AG09309 (cell line): ENCODE results near the gene IQUB.
"Not testable (repeated sequence)": the region's sequence is repeated elsewhere in the genome, so short reads cannot be mapped to it uniquely, and the experiment has no call there.

ENCODE experiments used
- DNase-seq: peaks from one replicate; pipeline ENCODE4 v3.0.0-alpha.2; 2010; ENCODE audit warnings: low read depth
- H3K4me3 ChIP-seq: 2 replicates; pipeline ENCODE4 v1.5.1; 2011; ENCODE audit warnings: mild to moderate bottlenecking, low read depth, low read length, moderate library complexity; ENCODE audit not compliant: control insufficient read depth
- CTCF ChIP-seq: IDR thresholded peaks from 2 replicates; pipeline ENCODE4 v1.5.1; 2011; ENCODE audit warnings: mild to moderate bottlenecking, low read depth, low read length, inconsistent platforms; ENCODE audit not compliant: insufficient read depth, control insufficient read depth; ENCODE audit errors: missing control alignments

The IQUB gene

GRCh38 chr7:123492485-123492884 is 41.9 kb downstream of the IQUB start:
- no peak for DNase-seq
- no peak for TF ChIP-seq CTCF

GRCh38 chr7:123485721-123486120 is 48.7 kb downstream of the IQUB start:
- no peak overlapping the region for H3K4me3 ChIP-seq
- no peak for TF ChIP-seq CTCF
- no peak for DNase-seq

More at GRCh38 chr7:123492485-123492884, 41.9 kb downstream of the IQUB start:
- no peak overlapping the region for H3K4me3 ChIP-seq

GRCh38 chr7:123485187-123485586 is 49.2 kb downstream of the IQUB start:
- no peak for TF ChIP-seq CTCF
- no peak overlapping the region for H3K4me3 ChIP-seq
- DNase-seq: no peak

- no peak for TF ChIP-seq CTCF
- no peak overlapping the region for H3K4me3 ChIP-seq
- DNase-seq: no peak
Observed at GRCh38 chr7:123484199-123484598, 50.2 kb downstream of the IQUB start.

GRCh38 chr7:123480107-123480506 is 54.3 kb downstream of the IQUB start:
- DNase-seq: no peak
- H3K4me3 ChIP-seq: no peak overlapping the region
- TF ChIP-seq CTCF: no peak

- DNase-seq, H3K4me3 ChIP-seq: not testable (repeated sequence)
Observed at GRCh38 chr7:123478056-123478455, 56.3 kb downstream of the IQUB start.

- no peak for DNase-seq
- no peak for TF ChIP-seq CTCF
- no peak overlapping the region for H3K4me3 ChIP-seq
Observed at GRCh38 chr7:123472750-123473445, 61.5 kb downstream of the IQUB start.
